ENCODE measurements around the gene NPSR1. TPM values are rescaled to one million over a fixed set of nuclear protein-coding genes. Genes with fewer than 3 reads are reported as not detected.
"Not testable (repeated sequence)": the region's sequence is repeated elsewhere in the genome, so short reads cannot be mapped to it uniquely, and the experiment has no call there.

The NPSR1 gene
- total RNA-seq, 3 donors from 2014 or later (not counting 1 experiment from before 2014, with no cell fraction given), result not detected

DNA sequence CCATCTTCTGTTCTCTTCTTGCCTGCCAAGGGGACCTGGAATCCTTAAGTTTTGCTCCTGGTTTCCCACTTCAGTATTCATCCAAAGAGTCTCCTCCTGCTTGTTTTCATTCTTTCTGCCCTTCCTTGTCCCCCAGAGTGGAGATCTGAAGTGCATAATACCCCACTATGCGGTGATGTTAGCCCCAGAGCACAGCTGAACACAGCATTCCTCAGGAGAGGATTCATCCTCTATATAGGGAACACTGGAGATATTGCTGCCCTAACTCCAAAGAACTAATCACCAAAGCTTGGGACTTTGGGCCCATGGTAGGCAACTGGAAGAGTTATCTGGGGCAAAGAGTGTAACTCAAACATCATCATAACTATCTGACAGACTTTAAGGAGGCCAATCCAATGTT, 201.3 kb downstream of the NPSR1 start:
- H3K4me1 ChIP-seq (ENCODE audit: control insufficient read depth, insufficient read depth, low read length); H3K4me3 Mint-ChIP-seq; DNase-seq; H3K27me3 ChIP-seq (ENCODE audit: control insufficient read depth, insufficient read depth, low read length); H3K9me3 ChIP-seq (ENCODE audit: control insufficient read depth, insufficient read depth, low read length); ATAC-seq; H3K4me1 Mint-ChIP-seq; intact Hi-C loops (cut with micrococcal nuclease); H3K4me3 ChIP-seq (ENCODE audit: low read length); H3K27ac Mint-ChIP-seq; H3K36me3 Mint-ChIP-seq; H3K36me3 ChIP-seq (ENCODE audit: control insufficient read depth, insufficient read depth, low read length); H3K9me3 Mint-ChIP-seq; H3K27ac ChIP-seq (ENCODE audit: low read length): not testable (repeated sequence)
- H3K27me3 Mint-ChIP-seq (ENCODE audit: low read depth in 2 of 2), result peaks cover 17 to 28% of the 10 kb centered on the region in 2 donors
- 69% methylated on average over 1 of the region's 1 CpG for WGBS (ENCODE audit: insufficient coverage)

DNA sequence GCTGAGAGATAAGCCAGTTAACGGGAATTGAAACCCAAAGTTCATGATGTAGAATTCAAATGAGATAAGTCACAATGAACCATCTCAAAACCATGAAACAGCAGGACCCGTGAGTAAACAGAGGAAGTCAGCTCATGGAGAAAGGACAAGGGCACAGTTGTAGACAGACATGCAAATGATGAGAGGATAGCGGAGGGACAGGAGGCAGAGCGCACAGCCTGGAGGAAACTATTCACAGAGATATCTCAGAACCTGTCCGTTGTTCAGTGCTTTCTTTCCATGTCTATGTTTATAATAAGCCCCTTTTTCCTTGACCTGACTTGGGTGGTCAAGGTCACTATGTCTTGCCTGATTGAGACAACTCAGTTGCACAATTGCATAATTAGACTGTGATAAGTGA, 208.2 kb downstream of the NPSR1 start:
- H3K27me3 ChIP-seq (ENCODE audit: control insufficient read depth, insufficient read depth, low read length); H3K4me3 ChIP-seq (ENCODE audit: low read length); H3K36me3 ChIP-seq (ENCODE audit: control insufficient read depth, insufficient read depth, low read length); H3K27ac Mint-ChIP-seq; H3K9me3 Mint-ChIP-seq; H3K36me3 Mint-ChIP-seq; H3K27ac ChIP-seq (ENCODE audit: low read length); H3K4me1 ChIP-seq (ENCODE audit: control insufficient read depth, insufficient read depth, low read length); H3K4me1 Mint-ChIP-seq; H3K4me3 Mint-ChIP-seq; intact Hi-C loops (cut with micrococcal nuclease); ATAC-seq; H3K27me3 Mint-ChIP-seq (ENCODE audit: low read depth in 2 of 2); H3K9me3 ChIP-seq (ENCODE audit: control insufficient read depth, insufficient read depth, low read length); DNase-seq: not testable (repeated sequence)
- WGBS (ENCODE audit: insufficient coverage), result no CpG with 5 or more reads among the region's 5 CpGs

DNA sequence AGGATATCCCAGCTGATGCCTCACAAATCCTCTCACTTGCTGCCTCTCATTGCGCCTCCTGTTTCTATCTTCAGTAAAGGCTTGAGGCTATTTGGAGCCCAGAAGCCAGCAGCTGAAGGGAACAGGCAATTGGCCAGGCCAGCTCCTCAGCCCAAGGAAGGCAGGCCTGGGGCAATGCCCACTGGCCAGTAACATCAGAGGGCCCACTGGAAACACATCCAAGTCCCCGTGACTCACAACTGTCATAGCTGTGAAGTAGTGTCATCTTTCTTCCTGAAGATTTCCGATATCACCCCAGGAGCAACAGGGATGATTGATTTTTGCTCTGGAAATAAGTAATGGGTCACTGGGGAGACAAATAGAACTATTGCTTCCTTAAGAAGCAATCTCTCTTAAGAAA, 209.3 kb downstream of the NPSR1 start:
- WGBS (ENCODE audit: insufficient coverage), result 90% methylated on average over 2 of the region's 3 CpGs

DNA sequence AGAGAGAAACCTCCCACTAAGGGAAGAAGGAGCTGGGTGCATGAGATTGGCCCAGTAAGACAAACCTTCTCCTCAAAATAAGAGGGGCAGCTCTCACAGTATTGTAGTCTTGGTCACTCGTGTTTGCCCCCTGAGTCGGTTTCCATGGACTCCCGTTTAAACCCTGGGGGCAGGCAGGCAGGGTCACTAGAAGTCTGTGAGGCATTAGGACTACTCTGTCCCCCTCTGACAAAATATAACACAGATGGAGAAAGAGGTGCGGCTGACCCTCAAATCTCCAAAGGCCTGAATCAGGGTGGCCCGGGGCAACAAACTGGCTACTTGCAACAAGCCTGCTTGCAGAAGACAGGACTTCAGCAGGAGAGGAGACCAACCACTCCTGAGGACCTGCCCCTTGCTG, 210.6 kb downstream of the NPSR1 start:
- H3K27me3 Mint-ChIP-seq (ENCODE audit: low read depth in 2 of 2), result not testable (repeated sequence)

More for the DNA sequence above, 209.3 kb downstream of the NPSR1 start:
- H3K27ac ChIP-seq (ENCODE audit: low read length); H3K27ac Mint-ChIP-seq; H3K4me3 Mint-ChIP-seq; H3K4me1 ChIP-seq (ENCODE audit: control insufficient read depth, insufficient read depth, low read length); H3K27me3 ChIP-seq (ENCODE audit: control insufficient read depth, insufficient read depth, low read length); ATAC-seq; H3K4me3 ChIP-seq (ENCODE audit: low read length); H3K36me3 ChIP-seq (ENCODE audit: control insufficient read depth, insufficient read depth, low read length); H3K4me1 Mint-ChIP-seq; intact Hi-C loops (cut with micrococcal nuclease); H3K27me3 Mint-ChIP-seq (ENCODE audit: low read depth in 2 of 2); H3K9me3 ChIP-seq (ENCODE audit: control insufficient read depth, insufficient read depth, low read length); H3K36me3 Mint-ChIP-seq; DNase-seq: not testable (repeated sequence)
- H3K9me3 Mint-ChIP-seq, result peaks cover 3 to 11% of the 10 kb centered on the region in 2 donors

DNA sequence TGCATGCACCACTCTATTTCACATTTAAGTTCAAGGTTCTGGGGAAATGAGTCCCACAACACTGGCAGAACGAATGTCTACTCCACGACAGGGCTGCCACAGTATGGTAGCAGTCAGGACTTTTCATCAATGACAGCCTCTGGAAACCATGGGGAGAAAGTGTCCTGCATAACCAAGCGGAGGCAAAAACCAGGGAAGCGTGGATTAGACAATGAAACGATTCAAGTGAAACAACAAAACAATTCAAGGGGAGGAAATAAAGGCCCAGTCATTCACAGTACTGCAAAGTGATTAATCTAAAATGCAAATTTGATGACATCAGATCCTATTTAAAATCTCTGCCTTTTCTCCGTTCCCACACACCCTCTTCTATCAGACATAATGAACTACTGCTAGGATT, 211.0 kb downstream of the NPSR1 start:
- H3K4me3 ChIP-seq (ENCODE audit: low read length), result no peak overlapping the region
- Mint-ChIP-seq H3K27ac (no peak overlapping the region), H3K36me3 (no peaks in the 10 kb centered on the region), H3K27me3 (ENCODE audit: low read depth in 2 of 2) (no peaks in the 10 kb centered on the region), H3K4me3 (no peak overlapping the region), H3K4me1 (no peaks in the 10 kb centered on the region), H3K9me3 (peaks cover 5 to 12% of the 10 kb centered on the region in 2 donors)
- intact Hi-C loops (cut with micrococcal nuclease), result no loop called here
- DNase-seq (no peak), ATAC-seq (no peak)
- WGBS (ENCODE audit: insufficient coverage), result 84% methylated on average over 6 of the region's 6 CpGs
- H3K27me3 ChIP-seq (ENCODE audit: control insufficient read depth, insufficient read depth, low read length), result no peaks in the 10 kb centered on the region
- no peaks in the 10 kb centered on the region for H3K4me1 ChIP-seq (ENCODE audit: control insufficient read depth, insufficient read depth, low read length)
- H3K36me3 ChIP-seq (ENCODE audit: control insufficient read depth, insufficient read depth, low read length), result no peaks in the 10 kb centered on the region
- H3K27ac ChIP-seq (ENCODE audit: low read length), result no peak overlapping the region
- H3K9me3 ChIP-seq (ENCODE audit: control insufficient read depth, insufficient read depth, low read length), result no peaks in the 10 kb centered on the region
- TF ChIP-seq, protein P1, sequence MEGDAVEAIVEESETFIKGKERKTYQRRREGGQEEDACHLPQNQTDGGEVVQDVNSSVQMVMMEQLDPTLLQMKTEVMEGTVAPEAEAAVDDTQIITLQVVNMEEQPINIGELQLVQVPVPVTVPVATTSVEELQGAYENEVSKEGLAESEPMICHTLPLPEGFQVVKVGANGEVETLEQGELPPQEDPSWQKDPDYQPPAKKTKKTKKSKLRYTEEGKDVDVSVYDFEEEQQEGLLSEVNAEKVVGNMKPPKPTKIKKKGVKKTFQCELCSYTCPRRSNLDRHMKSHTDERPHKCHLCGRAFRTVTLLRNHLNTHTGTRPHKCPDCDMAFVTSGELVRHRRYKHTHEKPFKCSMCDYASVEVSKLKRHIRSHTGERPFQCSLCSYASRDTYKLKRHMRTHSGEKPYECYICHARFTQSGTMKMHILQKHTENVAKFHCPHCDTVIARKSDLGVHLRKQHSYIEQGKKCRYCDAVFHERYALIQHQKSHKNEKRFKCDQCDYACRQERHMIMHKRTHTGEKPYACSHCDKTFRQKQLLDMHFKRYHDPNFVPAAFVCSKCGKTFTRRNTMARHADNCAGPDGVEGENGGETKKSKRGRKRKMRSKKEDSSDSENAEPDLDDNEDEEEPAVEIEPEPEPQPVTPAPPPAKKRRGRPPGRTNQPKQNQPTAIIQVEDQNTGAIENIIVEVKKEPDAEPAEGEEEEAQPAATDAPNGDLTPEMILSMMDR (IDR thresholded peaks at IDR 0.05), result no peak

More for the DNA sequence above, 210.6 kb downstream of the NPSR1 start:
- H3K9me3 Mint-ChIP-seq, result peaks cover 5 to 12% of the 10 kb centered on the region in 2 donors
- intact Hi-C loops (cut with micrococcal nuclease); H3K27ac ChIP-seq (ENCODE audit: low read length); H3K36me3 Mint-ChIP-seq; H3K4me3 Mint-ChIP-seq; H3K27me3 ChIP-seq (ENCODE audit: control insufficient read depth, insufficient read depth, low read length); H3K36me3 ChIP-seq (ENCODE audit: control insufficient read depth, insufficient read depth, low read length); H3K9me3 ChIP-seq (ENCODE audit: control insufficient read depth, insufficient read depth, low read length); DNase-seq; H3K4me3 ChIP-seq (ENCODE audit: low read length); H3K4me1 ChIP-seq (ENCODE audit: control insufficient read depth, insufficient read depth, low read length); H3K27ac Mint-ChIP-seq; ATAC-seq; H3K4me1 Mint-ChIP-seq: not testable (repeated sequence)
- 82% methylated on average over 5 of the region's 5 CpGs for WGBS (ENCODE audit: insufficient coverage)

DNA sequence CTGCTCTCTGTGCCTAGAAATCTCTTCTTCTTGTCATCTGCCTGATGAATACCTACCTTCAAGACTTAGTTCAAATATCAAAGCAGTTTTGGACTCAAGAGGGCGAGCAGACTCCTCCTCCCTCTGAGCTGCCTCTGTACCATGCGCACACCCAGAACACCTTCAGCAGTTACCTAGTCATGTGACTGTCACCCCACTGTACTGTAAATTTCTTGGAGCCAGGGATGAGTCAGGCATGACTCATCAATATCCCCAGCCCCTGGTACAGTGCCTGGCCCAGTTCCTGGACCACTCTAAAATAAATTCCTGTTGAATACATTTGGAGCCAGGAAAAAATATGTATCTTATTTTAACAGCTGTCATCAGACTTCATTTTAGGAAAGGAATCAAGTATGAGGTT, 212.0 kb downstream of the NPSR1 start:
- H3K9me3 ChIP-seq (ENCODE audit: control insufficient read depth, insufficient read depth, low read length); H3K4me3 ChIP-seq (ENCODE audit: low read length); H3K4me1 ChIP-seq (ENCODE audit: control insufficient read depth, insufficient read depth, low read length); H3K27ac ChIP-seq (ENCODE audit: low read length); intact Hi-C loops (cut with micrococcal nuclease); H3K4me3 Mint-ChIP-seq; H3K27me3 Mint-ChIP-seq (ENCODE audit: low read depth in 2 of 2); H3K36me3 Mint-ChIP-seq; H3K4me1 Mint-ChIP-seq; H3K36me3 ChIP-seq (ENCODE audit: control insufficient read depth, insufficient read depth, low read length); ATAC-seq; H3K27me3 ChIP-seq (ENCODE audit: control insufficient read depth, insufficient read depth, low read length); DNase-seq; H3K27ac Mint-ChIP-seq: not testable (repeated sequence)
- WGBS (ENCODE audit: insufficient coverage), result 62% methylated on average over 2 of the region's 2 CpGs
- H3K9me3 Mint-ChIP-seq, result peaks cover 5 to 12% of the 10 kb centered on the region in 2 donors

DNA sequence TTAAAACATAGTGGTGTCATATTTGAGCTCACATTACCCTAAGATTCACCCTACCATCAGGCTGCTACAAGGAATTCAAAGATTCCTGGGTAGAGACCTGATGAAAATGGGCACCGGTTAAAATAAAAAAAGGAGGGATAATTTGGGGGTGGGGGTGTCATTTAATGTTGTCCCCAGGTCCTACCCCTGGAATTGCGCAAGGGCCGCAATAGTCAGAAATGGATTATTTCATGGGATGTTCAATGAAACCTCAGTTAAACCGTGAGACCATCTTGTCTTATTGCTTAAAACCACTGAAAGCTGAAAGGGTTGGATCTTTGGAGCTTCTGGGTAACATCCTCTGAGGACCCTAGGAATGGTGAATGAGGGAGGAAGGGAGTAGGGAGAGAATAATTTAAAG, 216.3 kb downstream of the NPSR1 start:
- H3K4me3 ChIP-seq (ENCODE audit: low read length); ATAC-seq; H3K36me3 Mint-ChIP-seq; H3K27me3 ChIP-seq (ENCODE audit: control insufficient read depth, insufficient read depth, low read length); intact Hi-C loops (cut with micrococcal nuclease); H3K4me1 ChIP-seq (ENCODE audit: control insufficient read depth, insufficient read depth, low read length); DNase-seq; H3K4me3 Mint-ChIP-seq; H3K27ac Mint-ChIP-seq; H3K27me3 Mint-ChIP-seq (ENCODE audit: low read depth in 2 of 2); H3K27ac ChIP-seq (ENCODE audit: low read length); H3K36me3 ChIP-seq (ENCODE audit: control insufficient read depth, insufficient read depth, low read length); H3K9me3 ChIP-seq (ENCODE audit: control insufficient read depth, insufficient read depth, low read length); H3K4me1 Mint-ChIP-seq: not testable (repeated sequence)
- peaks cover 5 to 10% of the 10 kb centered on the region in 2 donors for H3K9me3 Mint-ChIP-seq
- 91% methylated on average over 4 of the region's 4 CpGs for WGBS (ENCODE audit: insufficient coverage)
